HEK293 (cell line): Measurements from ENCODE around the gene CAPN5.

ENCODE experiments used
- CTCF ChIP-seq: fragments of 450-650 bp; formaldehyde crosslinking; IDR thresholded peaks from 2 replicates; pipeline ENCODE4 v1.5.1; 2016; ENCODE audit warnings: missing biosample characterization, missing genetic modification characterization
- REST ChIP-seq: fragments of 450-650 bp; formaldehyde crosslinking; IDR thresholded peaks from 2 replicates; pipeline ENCODE4 v1.5.1; 2016; ENCODE audit warnings: missing biosample characterization, missing genetic modification characterization

GRCh38 chr11:77138106-77138649 lies 71.4 kb downstream of the CAPN5 start:
- TF ChIP-seq CTCF (tag by site-specific recombination) (no peak), REST (tag by site-specific recombination) (no peak)
